Heart left ventricle (tissue), 13 donors: ENCODE results near the gene EXPH5.

Source experiments
- POLR2A ChIP-seq, 2 donors: fragments of 450-650 bp; IDR thresholded peaks; one replicate each; pipeline ENCODE4 v1.6.1; 2017; ENCODE audit warnings: antibody characterized with exemption in 2 of 2, mild to moderate bottlenecking in 2 of 2, moderate library complexity in 2 of 2
- TF ChIP-seq, protein P1 (sequence below), 12 donors: fragments of 200-600 bp; sonication (generic) in 4 of 12; IDR thresholded peaks; one replicate each; pipeline versions ENCODE4 v1.5.0 to v1.8.0; 2018 to 2022; ENCODE audit warnings: antibody characterized with exemption in 12 of 12, mild to moderate bottlenecking in 5 of 12
- donor health status: ischemic (EF 13 %, LVEDD 7.1; RV severe dilation, severe dysfunction).
- donor health status: DM: no; HTN: yes; CAD: no.
- donor health status: DM: no; HTN: no; CAD: no.
- donor health status: ischemic (EF 25% LVEDD 6.9; RV normal size, moderate dysfunction).
- donor health status: ischemic (EF 25% LVEDD 5.7; RV mildly dilated, moderate dysfunction).
- donor health status: ischemic (EF 35%, LVEDD 5.7; RV mildly dilated, moderate dysfunction).
- donor health status: nonischemic (EF 11% LVEDD 7.7; RV severe dilation, severe dysfunction).
- donor health status: DM: yes; HTN: yes; CAD: no.
- donor health status: PGD.
- donor health status: ischemic (EF 29% LVEDD 5.4; RV normal size, mild dysfunction).
- donor health status: nonischemic (EF 23%, LVEDD 6.1; RV moderate dilation, normal function).

DNA sequence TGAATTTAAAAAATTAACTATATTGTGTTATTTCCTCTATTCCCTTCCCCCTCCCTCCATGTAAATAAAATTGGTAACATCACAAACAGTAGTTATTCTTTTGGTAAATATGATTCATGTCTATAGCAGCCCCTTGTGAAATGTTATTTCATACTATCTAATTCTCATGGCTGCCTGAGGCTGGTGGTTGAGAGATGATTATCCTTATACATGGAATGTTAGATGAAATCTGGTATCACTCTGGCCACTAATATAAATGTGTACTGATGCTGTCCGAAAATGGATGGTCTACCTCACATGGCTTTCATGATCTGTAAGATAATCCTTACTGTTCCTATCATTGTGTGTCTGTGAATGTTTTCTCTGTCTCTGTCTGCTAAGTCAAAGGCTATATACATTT lies 25.0 kb upstream of the EXPH5 start:
- TF ChIP-seq, protein P1, sequence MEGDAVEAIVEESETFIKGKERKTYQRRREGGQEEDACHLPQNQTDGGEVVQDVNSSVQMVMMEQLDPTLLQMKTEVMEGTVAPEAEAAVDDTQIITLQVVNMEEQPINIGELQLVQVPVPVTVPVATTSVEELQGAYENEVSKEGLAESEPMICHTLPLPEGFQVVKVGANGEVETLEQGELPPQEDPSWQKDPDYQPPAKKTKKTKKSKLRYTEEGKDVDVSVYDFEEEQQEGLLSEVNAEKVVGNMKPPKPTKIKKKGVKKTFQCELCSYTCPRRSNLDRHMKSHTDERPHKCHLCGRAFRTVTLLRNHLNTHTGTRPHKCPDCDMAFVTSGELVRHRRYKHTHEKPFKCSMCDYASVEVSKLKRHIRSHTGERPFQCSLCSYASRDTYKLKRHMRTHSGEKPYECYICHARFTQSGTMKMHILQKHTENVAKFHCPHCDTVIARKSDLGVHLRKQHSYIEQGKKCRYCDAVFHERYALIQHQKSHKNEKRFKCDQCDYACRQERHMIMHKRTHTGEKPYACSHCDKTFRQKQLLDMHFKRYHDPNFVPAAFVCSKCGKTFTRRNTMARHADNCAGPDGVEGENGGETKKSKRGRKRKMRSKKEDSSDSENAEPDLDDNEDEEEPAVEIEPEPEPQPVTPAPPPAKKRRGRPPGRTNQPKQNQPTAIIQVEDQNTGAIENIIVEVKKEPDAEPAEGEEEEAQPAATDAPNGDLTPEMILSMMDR (IDR thresholded peaks at IDR 0.05): no peak
- no peak for TF ChIP-seq POLR2A (IDR thresholded peaks at IDR 0.05)
